Measurements from ENCODE around the gene RARG.

RARG gene

DNA sequence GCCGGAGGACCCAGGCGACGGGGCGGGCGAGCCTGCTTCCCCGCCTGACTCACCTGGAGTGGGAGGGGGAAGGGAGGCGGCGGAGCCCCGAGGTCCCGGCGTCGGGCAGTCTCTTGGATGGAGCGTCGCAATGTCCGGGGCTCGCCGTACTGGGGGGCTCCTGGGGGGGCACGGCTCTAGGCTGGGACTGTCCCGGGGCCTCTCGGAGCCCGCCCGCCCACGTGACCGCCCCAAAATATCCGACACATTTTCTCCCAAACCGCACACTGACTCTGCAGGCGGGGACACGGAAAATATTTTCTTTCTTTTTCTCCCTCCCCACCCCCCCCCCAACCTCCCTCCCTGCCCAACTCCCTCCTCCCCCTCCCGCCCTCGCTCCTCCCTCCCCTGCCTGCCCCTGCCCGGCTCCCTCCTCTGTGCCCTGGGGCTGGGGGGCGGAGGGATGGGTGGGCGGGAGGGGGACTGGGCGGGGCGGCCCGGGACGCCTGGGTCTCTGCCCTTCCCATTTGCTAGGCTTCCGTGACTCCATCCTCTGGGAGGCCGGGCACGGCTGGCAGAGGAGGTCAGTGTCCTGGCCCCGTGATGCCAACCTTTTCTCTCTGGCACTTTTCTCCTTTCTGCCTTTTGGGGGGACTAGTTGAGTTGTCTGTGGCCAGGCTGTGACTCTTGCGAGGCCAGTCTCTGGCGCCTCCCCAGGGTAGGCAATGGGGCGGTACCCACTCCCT is at the start of gene RARG:
Gene RARG (minus strand): TSS at position 289 of the 725 bp plus-strand sequence. CDS start 4,664 bp downstream, outside the sequence.
- DNase-seq = peak; percentile 78

DNA sequence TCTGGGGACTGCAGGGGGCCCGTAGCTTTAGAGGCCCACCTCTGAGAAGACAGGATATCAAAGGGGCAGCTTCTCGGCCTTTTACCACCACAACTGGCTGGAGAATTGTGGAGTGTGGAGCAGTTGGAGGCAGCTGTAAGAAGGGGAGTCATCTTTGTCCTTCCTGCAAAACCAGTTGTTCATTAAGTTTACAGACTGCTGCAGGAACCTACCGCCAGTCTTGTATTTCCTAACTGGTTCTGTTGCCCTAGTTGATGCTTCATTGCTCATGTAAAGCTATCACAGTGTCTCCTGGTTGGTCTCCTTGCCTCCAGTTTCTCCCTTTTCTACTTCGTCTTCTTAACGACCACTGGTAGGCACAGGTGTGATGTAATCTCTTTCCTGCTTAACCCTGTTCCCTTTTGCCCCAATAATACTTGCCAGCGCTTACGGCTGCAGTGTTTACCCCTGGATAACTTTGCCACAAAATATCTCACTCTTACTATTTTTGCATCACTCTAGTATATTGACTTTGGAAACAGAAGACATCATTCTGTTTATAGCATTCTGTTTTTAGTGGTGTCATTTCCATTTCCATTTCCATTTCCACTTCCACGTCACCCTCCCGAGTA is 48.0 kb upstream of the RARG start:
- no peak for DNase-seq

DNA sequence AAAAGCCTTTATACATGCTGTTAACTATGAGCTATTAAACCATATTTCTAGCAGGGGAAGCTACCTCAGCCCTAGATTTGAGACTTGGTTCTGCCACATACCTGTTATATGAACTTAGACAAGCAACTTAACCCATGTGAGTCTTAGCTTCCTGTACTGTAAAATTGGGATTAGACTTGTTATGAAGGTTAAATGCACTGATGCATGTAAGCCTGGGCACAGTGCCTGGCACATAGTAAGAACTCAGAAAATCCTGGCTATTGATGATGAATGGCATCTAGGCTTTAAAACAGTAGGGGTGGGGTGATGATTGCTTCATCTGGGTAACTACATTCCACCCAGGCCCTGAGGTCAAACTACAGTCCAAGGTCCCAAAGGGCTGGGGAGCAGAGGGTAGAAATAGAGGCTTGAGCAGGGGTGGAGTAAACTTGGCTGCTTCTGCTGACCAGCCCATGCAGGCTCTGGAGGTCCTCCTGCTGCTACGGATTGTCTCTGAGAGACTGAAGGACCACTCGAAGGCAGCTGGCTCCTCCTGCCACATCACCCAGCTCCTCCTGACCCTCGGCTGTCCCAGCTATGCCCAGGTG is 47.4 kb upstream of the RARG start:
- no peak for DNase-seq

DNA sequence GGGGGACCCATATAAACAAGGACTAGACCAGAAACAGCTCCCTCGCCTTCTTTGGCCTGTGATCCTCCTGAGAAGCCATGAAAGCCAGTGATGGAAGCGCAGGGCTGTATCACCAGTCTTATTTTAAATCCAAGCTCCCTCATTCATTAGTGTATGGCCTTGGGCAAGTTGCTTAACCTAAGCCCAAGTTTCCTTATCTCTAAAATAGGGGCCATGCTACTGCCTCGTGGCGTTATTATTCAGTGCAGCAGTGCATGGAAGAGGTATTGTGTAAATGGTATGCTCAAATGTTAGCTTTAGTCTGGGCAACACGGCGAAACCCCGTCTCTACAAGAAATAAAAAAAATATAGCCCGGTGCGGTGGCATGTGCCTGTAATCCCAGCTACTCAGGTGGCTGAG is 46.0 kb upstream of the RARG start:
- no peak for DNase-seq

DNA sequence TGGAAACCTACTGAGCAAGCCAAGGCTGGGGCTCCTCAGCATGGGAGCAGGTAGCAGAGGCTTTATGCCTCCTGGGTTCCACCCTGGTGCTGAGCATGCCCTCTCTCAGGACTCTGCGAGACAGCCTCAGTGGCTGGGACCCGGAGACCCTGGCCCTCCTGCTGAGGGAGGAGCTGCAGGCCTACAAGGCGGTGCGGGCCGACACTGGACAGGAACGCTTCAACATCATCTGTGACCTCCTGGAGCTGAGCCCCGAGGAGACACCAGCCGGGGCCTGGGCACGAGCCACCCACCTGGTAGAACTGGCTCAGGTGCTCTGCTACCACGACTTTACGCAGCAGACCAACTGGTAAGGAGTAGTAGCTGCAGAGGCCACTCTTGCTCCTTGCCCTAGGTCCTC is 44.5 kb upstream of the RARG start:
- no peak for DNase-seq

DNA sequence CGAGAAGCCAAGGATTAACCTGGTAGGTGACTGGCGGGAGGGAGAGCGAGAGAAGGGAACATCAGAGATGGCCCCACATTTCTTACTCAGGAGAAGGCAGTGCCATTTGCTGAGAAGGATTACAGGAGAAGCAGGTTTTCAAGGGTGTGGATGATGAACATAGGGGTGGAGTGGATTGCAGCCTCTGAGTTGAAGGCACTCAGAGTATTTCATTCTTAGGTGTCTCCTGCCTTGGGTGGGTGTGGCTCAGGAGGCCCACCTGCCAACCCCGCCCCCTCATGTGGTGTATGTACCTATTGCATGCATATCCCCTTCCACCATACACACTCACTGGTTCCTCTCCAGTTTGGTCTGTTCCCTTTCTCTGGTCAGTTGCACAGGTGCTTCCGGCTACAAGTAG is 42.4 kb upstream of the RARG start:
- no peak for DNase-seq

DNA sequence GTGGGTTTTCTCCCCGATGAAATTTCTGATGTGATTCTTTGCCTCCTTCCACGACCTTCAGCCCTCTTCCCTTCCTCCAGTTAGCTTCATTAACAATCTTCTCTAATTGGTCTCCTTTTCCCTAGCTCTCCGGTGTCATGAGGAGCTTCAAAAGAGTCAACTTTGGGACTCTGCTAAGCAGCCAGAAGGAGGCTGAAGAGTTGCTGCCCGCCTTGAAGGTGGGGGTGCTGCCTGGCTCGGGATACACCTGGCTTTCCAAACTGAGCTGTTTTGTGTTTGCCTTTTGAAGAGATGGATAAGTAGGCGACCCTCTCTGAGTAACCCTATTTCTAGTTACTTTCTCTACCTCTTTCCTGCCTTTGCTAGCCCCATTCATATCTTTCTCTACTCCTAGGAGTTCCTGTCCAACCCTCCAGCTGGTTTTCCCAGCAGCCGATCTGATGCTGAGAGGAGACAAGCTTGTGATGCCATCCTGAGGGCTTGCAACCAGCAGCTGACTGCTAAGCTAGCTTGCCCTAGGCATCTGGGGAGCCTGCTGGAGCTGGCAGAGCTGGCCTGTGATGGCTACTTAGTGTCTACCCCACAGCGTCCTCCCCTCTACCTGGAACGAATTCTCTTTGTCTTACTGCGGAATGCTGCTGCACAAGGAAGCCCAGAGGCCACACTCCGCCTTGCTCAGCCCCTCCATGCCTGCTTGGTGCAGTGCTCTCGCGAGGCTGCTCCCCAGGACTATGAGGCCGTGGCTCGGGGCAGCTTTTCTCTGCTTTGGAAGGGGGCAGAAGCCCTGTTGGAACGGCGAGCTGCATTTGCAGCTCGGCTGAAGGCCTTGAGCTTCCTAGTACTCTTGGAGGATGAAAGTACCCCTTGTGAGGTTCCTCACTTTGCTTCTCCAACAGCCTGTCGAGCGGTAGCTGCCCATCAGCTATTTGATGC is 36.9 kb upstream of the RARG start:
- peak; percentile 17 for DNase-seq

DNA sequence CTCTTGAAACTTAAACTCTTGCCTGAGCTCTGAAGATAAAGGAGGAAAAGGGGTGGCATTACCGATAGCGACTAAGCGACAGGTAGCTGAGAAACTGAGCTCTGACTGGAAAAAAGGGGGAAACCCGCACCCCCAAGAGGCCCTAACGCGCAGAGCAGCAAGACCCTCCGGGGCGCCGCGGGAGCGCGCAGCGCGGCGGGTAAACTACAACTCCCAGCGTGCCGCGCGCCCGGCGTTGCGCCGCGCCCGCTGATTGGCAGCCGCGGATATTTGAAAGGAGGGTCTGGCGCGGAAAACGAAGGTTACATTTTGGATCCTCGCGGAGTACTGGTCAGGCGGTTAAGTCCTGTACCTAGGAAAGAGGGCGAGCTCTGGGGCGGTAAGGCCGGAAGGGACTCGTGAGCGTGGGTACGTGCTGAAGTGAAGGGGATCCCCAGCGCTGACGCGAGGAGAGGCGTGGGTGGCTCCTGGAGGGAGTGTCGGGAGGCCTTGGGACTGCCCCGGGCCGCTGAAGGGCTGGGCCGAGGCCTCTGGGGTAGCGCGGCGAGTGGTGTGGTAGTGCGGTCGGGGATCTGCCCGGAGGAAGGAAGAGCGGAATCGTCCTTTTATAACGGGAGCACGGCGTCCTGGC is 36.1 kb upstream of the RARG start, which contains the start of gene ESPL1:
Gene ESPL1 (plus strand): TSS at position 301 of the 631 bp plus-strand sequence. CDS start 468 bp downstream, outside the sequence.
- peak; percentile 81 for DNase-seq

DNA sequence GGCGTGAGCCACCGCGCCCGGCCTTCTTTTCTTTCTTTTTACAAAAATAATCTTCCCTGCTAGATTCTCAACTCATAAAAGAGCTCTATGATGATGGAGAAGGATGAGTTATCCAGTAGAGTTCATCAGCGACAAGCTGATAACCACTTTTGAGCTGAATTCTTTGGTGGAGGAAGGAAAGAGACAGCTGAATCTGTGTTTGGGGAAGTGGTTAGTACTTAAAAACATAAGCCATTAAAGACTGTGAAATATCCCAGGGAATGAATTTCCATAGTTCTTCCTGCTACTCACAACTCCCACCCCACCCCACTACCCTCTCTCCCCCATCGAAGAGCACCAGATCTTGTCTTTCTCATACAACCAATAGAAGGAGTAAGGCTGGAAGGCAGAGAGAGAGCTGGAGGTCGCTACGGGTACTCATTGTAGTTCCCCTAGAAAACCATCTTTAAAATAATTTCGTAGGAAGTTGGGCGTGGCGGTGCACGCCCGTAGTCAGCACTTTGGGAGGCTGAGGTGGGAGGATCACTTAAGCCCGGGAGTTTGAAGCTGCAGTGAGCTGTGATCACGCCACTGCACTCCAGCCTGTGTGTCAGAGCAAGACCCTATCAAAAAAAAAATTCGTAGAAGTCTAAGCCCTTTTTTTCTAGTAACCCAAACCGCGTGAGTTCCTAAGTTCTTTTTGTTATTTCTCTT is 35.4 kb upstream of the RARG start:
- DNase-seq = no peak

DNA sequence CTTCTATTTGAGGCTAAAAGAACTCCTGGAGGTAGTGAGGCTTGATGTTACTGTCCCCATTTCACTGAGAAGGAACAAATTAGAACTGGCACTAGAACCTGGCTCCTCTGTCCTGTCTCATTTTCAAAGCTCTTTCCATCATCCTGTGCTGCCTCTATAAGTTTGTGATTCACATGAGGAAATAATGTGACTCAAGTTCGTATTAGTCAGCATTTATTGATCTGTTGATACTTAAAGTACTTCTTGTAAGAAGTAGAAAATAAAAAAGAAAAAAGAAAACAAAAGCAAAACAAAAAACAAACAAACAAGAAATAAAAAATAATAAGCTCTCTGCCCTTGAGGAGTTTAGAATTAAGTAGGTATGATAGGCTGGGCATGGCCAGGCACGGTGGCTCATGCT is 33.8 kb upstream of the RARG start:
- no peak for DNase-seq

DNA sequence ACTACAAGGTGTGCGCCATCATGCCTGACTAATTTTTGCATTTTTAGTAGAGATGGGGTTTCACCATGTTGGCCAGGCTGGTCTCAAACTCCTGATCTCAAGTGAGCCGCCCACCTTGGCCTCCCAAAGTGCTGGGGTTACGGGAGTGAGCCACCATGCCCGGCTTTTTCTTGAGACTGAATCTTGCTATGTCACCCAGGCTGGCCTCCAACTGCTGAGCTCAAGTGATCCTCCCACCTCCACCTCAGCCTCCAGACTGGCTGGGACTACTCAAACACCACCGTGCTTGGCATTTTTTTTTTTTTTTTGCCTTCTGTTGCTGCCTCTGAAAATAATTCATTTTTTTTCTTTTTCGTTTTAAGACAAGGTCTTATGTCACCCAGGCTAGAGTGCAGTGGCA is 27.9 kb upstream of the RARG start:
- no peak for DNase-seq

DNA sequence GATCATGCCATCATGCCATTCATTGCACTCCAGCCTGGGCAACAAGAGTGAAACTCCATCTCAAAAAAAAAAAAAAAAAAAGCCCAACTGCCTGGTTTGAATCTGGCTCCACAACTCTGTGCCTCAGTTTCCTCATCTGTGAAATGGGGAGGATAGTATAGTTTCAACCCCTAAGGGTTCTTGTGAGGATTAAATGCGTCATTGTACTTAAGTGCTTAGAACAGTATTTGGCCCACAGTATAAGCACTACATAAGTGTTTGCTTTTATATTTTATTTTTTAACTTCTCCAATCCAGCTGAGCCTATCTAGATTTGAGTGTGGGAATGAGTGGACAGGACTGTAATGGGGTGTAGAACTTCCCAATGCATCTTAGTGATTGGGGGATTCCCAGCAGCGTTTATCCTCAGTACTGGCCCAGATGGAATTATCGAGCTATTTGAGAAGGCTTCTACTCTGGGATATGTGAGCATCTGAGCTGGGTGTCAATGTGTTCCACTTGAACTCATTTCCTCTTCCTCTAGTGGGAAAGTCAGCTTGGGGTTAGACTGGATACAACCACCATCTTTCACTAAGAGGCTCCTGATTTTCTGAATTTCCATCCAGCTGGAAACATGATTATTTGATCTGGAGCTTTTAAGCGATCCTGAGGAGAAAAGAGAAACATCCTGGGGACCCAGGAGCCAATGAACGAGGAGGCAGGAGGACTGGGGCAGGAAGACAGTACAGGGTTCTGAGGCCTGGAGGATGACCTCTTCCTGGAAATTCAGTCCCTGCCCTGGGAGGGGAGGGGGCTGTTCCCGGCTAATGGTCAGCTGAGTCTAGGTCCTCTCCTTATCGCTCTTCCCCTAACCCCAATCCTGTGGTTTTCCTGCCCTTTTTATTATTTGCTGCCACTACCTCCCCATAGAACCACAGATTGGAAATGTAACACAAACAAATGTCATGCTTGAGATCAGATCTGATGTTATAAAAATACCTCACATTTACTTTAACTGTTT is 26.8 kb upstream of the RARG start:
- DNase-seq = no peak

DNA sequence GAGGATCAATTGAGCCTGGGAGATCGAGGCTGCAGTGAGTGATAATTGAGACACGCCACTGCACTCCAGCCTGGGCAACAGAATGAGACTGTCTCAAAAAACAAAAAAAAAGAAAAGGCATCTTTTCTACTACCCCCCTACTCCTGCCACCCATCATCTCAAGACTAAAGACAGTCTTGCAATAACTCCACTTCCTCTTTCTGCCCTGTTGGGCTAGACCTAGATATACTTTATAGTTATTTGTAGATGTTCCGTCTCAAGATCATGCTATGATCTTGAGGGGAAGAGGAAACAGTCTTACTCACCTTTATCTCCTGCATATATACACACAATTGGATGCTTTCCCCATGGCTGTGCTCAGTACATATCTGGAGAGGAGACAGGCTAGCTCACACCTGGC is 24.0 kb upstream of the RARG start:
- DNase-seq = no peak

DNA sequence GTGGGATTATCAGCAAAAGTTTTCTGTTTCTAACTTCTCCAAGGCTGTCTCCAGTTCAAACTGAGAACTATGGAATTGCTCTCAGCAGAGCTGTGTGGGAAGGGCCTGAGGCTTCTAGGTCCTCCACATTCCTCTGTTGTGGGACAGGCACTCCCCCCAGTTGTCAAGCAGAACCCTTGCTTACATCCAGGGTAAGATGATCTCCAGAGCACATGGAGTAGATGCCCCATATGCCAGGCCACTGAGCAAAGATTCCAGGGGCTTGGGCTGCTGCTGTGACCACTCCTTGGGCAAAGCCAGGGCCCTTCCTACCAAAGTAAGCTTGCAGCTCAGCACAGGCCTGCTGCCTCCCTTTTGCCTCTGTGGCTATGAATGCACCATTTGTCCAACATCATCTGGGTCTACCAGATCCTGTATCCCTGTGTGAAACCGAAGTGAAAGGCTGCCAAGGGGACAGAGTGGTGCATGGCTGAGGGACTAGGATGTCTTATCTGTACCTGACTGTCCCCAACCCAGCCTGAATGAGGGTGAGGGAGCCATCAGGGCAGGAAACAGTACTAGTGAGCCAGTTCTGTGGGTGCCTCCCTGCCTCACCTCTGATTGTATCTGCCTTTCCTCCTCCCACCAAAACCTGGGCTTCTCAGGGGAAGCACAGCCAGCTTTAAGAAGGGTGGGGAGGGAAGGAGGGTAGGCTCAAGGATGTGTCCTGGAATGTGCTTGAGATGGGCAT is 23.0 kb upstream of the RARG start:
- DNase-seq = no peak

DNA sequence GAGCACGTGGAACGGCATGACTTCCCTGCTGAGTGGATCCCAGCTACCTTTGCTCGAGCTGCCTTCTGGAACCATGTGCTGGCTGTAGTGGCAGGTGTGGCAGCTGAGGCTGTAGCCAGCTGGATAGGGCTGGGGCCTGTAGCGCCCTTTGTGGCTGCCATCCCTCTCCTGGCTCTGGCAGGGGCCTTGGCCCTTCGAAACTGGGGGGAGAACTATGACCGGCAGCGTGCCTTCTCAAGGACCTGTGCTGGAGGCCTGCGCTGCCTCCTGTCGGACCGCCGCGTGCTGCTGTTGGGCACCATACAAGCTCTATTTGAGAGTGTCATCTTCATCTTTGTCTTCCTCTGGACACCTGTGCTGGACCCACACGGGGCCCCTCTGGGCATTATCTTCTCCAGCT is 21.3 kb upstream of the RARG start:
- DNase-seq = no peak

DNA sequence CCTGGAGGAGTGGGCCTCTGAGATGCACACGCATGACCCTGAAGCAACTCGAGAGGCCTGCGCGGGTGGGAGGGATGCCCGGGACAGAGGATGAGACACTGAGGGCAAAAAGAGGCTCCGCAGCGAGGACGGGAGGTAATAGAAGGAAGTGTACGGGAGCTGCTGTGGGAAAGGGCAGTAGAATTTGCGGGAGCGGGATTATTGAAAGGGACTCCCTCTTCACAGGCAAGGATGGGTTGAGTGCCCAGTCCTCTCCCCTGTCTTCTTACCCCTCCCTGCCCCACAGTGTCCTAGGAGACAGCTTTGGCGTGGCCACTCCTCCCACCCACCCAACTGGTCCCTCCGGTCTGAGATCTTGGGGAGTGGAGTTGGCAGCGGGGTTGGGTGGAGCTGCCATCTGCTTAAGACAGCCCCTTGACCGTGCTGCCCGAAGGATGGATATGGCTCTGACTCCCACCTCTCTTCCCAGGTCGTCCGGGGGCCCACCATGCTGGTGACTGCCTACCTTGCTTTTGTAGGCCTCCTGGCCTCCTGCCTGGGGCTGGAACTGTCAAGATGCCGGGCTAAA is 20.4 kb upstream of the RARG start:
- DNase-seq = no peak

DNA sequence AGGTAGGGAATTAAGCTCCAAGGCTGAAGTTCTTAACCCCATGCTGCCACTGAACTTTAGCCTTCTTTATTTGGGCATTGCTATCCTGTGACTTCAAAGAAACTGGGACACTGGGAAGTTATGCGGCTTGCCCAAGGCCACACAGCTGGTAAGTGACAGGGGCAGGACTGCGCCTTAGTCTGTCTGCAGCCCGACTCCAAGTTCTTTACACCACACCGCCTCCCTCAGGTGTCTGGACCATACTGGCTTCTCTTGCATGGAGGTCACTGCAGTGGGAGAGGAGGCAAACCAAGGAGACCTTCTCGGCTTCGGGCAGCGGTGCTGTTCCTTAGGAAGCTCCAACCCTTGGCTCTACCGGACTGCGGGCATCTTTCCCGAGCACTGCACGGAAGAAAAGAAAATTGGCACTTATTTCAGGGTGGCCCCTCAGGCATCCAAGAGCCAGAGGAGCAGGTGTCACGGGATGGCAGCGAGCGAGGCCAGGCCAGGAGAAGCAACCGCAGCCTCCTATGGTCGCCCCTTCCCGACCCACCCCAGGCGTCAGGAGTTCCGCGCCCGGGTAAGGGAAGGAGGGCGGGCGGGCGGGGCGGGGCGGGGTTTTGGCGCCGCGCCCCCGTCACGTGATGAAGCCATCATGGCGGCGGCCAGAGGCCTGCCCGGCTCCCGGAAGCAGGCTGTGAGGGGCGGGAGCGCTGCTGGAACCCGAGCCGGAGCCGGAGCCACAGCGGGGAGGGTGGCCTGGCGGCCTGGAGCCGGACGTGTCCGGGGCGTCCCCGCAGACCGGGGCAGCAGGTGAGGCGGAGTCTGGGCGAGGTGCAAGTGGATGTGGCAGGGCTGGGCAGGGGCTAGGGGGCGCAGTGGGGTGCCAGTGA is 19.7 kb upstream of the RARG start:
- DNase-seq = peak; percentile 78

DNA sequence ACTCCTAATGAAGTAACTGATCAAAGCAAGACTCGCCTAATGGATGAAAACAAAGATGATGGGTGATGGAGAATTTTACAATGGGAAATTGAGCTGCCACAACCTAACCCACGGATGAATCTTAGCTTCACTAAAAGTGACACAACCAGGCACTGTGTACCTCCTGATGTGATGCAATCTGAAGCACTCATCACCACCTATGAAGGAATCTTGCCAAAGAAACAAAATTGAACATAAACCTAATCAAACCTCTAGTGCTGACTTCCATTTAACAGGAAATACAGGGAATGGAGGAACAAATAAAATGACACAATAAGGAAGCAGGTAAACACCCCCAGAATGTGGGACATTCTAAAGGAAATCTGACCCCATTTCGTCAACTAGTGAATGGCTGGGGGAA is 13.3 kb upstream of the RARG start:
- DNase-seq = no peak

DNA sequence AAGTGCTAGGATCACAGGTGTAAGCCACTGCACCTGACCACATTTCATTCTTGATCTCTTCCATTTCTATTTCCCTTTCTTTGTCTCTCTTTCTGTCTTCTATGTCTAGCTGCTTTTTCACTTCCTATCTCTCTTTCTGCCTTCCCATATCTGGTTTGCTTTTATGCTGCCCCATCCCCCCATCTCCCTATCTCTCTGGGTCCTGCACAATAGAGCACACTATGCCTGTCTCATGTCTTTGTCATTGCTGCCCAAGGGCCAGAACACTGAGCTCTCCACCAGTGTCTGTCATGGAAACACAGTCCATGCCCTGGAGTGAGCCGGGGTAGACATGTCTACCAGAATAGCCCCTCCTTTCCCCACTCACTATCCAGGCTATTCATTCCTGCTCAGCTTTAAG is 12.3 kb upstream of the RARG start:
- DNase-seq = no peak

Measured in EL (cell line).